GM18951 (cell line): ENCODE data around the gene WSB2.
"Not testable (repeated sequence)": the region's sequence is repeated elsewhere in the genome, so short reads cannot be mapped to it uniquely, and the experiment has no call there.

Experiments used
- POLR2A ChIP-seq: IDR thresholded peaks from 4 replicates; pipeline ENCODE4 v1.6.1; 2011; ENCODE audit warnings: mild to moderate bottlenecking; ENCODE audit not compliant: insufficient read length, insufficient read depth; ENCODE audit errors: extremely low read depth
- in situ Hi-C: fragments of 300-500 bp; cut with MboI; formaldehyde crosslinking; loops from one replicate; pipeline ENCODE4 v1.12.0; 2022; ENCODE audit warnings: low sequenced_read_pairs, mixed read lengths, inconsistent platforms; ENCODE audit not compliant: unreplicated experiment

WSB2 gene

GRCh38 chr12:118082161-118082560, 21.2 kb upstream of the WSB2 start:
- in situ Hi-C loops = no loop called here
- no peak for TF ChIP-seq POLR2A

GRCh38 chr12:118081521-118081920, 20.5 kb upstream of the WSB2 start:
- in situ Hi-C loops = not testable (repeated sequence)

- in situ Hi-C loops = no loop called here
- no peak for TF ChIP-seq POLR2A
These were observed 12.8 kb upstream of the WSB2 start for GRCh38 chr12:118073768-118074167.

DNA sequence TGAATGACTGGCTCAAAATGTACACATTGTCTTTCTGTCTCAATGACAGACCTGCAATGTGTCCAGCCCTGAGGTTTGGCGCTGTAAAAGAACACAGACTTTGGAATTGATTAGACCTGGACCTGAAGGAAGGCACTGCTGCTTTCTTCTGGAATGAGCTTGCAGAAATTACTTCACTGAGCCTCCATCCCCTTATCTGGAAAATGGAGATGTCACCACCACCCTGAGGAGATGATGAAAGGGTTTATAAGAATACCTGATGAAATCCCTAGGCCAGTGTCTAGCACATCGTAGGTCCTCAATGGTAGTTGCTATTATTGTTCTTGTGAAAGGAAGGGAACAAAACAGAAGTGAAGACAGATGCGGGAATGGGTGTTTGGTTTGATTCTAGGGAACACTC, 9.7 kb upstream of the WSB2 start:
- in situ Hi-C loops = no loop called here
- no peak for TF ChIP-seq POLR2A

GRCh38 chr12:118068445-118068844, 7.5 kb upstream of the WSB2 start:
- in situ Hi-C loops = no loop called here
- no peak for TF ChIP-seq POLR2A

GRCh38 chr12:118065380-118065779, 4.4 kb upstream of the WSB2 start:
- TF ChIP-seq POLR2A = no peak
- in situ Hi-C loops = no loop called here

- in situ Hi-C loops = no loop called here
- no peak for TF ChIP-seq POLR2A
These were observed 3.6 kb upstream of the WSB2 start for GRCh38 chr12:118064608-118065007.

DNA sequence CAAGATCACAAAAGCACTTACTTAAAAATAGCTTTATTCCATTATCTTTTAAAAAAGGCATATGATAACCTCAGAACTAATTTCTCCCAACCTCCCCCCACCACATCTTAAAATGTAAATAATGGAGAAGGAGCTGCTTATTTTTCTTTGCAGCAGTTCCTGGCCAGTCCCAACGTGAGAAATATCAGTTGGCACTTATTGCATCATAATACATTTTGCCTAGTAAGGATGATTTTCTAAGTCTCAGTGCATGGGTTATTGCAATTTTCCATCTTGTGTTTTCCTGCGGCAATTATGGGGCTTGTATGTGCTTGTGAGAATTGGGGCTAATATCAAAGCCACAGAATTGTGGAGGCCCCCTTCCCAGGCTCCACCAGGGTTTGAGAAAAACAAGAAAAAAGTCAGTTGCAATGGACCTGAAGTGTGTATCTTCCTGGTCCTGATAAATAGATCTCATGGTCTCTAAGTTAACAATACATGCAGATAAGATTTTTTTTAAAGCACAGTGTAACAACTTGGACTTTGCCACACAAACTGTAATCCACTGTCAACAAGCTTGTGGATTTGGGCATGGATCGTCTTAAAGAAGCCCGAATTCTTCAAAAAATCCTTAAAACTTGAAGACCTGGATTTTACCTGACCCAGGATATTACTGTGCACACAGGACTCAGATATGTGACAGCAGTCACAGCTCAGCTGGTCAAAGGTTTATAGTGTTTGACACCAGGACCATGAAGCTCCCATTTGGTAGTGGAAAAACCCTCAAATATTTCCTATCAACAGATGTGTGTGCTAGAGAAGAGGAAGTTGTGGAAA, 2.8 kb upstream of the WSB2 start:
- TF ChIP-seq POLR2A = no peak
- in situ Hi-C loops = no loop called here

- TF ChIP-seq POLR2A = peak; percentile 42
These were observed 1.2 kb upstream of the WSB2 start for GRCh38 chr12:118061873-118062843.

DNA sequence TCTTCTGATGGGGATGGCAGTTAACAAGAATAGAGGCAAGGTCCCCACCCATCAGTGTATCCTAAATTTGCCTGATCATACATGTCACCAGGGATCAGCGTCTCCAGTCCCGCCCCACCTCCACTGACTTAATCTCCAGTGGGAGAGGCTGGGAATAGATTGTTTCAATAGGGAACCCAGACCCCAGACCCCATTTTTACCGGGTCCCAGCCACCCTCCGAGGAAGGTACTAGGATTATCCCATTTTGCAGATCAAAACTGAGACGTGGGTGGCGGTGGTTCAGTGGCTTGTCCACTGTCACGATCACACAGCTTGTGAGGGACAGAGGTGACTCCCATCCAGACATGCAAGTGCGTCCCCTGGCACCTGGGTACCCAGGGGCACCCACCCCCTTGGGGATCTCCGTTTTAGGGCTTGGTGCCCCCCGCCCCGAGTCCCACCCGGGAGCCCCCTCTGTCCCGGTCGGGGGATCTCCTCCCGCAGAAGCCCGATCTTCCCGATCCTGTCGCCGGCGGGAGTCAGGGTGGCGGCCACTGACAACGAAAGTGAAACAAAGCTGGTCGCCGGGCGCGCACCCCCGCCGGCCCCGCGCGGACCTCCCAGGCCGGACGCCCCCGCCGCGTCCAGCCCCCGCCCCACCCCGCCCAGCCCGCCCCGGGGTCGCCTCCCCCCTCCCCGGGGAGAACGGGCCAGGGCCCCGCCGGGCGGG, 523 bp downstream of the WSB2 start:
- in situ Hi-C loops = no loop called here
- no peak for TF ChIP-seq POLR2A

More at GRCh38 chr12:118061873-118062843, 1.2 kb upstream of the WSB2 start:
- in situ Hi-C loops = no loop called here

DNA sequence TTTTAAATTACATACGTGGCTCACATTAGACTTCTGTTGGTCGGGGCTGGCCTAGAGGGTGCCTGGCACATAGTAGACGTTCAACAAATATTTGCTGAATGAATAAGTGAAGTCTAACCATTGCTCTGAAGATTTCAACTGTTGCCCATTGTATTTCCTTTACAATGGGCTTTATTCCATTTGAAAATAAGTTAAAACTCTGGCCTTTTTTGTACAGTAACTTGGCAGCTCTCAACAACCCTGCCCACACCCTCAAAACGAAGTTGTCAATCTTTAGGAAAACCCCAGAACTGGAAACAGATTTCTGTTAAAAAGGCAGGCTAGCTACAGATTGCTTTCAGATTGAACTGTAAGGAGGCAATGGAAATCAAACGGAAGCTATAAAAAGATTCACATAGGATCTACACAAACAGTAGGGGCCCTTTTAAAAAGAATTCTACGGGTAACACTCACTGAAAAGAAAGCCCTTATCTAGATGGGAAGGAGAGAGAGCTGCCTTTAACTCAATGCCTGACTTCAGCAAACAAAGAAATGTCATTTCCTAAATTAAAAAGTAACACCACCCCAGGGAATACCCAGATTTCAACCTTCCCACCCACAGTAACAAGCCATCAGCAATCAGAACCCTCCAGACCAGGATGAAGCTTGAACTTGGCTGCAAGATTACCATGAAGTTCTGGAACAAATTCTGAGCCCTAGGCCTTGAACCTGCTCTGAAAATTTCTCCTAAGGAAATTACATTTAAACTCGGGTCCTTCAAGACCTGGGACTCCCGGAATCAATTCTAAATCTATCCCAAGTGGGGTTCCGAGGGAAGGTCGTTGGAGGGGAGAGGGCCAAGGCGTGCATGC, 1.4 kb downstream of the WSB2 start:
- no peak for TF ChIP-seq POLR2A
- in situ Hi-C loops = no loop called here

- in situ Hi-C loops = no loop called here
- TF ChIP-seq POLR2A = no peak
These were observed 2.1 kb downstream of the WSB2 start for GRCh38 chr12:118058881-118059280.
